NCI-H345 treated with DMSO at 0.1 percent for 48 hours (cell line): ENCODE results near the gene IL20RA.
"Not testable (repeated sequence)": the region's sequence is repeated elsewhere in the genome, so short reads cannot be mapped to it uniquely, and the experiment has no call there.

Source experiments
- DNase-seq: peaks from one replicate; lab custom pipeline; 2025; ENCODE audit not compliant: unreplicated experiment; lab: John Stamatoyannopoulos, UW

Gene IL20RA

DNA sequence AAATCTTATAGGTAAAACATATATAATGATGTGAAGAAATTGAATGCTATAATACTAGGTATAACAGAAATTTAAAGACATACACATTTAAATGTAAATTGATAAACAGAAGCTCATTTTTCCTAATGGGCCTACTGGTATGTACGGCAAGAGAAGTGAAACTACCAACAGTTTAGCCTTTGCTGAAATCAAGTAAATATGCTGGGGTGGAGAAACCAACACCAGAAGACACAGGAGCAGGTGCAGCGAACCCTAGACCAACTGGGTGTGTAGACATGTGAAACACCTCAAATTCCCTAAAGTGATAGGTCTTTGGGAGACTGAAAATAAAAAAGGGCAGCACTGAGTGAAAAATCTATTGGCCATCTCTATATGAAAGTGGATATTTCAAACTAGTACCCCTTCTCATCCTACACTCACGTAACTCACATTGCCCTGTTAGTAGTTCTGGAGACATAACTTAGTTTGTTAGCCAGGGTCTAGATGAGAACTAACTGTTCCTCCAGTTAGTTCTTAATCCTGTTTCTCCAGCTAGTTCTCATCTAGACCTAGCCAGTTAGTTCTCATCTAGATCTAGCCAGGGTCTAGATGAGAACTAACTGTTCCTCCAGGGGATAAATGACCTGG lies 69.6 kb downstream of the IL20RA start:
- DNase-seq, result no peak

DNA sequence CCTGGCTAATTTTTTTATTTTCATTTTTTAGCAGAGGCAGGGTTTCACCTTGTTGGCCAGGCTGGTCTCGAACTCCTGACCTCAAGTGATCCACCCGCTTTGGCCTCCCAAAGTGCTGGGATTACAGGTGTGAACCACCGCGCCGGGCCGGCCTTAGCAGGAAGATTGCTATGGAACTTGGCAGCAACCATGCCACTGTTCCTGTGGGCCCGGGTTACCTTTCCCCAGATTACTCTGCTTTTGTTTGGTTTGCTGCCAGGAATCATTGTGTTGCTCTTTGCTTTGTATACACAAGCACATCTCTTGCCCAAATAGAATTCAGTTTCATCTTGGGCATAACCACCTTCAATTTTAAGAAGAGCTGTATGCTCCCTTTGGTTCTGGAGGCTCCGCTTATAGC lies 71.0 kb downstream of the IL20RA start:
- DNase-seq, result not testable (repeated sequence)

DNA sequence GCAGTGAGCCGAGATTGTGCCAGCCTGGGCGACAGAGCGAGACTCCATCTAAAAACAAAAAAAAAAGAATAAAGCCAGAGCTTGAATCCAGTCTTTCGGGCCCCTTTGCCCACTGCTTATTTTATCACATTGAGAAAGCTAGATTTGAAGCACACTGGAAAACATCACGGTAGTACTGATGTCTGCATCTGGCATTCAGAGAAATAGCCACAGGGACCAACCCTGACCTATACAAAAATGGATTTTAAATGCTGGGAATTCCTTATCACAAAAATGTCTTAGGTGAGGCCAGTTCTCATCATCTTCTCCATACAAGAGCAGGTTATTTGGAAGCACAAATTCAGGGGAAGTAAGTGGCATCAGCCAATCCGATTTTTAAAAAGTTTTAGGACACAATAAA lies 73.2 kb downstream of the IL20RA start:
- no peak for DNase-seq

DNA sequence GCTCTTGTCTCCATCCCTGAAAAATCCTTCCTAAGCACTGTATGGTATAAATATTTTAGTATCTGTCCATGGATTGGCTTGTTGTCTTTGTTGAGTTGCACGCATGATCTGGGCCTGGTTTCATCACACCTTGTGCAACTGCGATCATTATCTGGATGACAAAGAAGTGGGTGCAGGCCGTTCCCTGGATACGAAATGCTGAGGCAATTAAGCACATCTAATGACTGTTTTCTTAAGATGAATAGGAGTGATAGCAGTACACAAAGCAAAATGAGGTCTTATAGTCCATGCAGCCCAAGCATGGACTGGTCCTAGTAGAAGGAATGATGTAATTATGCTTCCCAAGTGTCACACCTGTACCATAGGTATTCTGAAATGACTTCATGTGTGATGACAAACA lies 74.8 kb downstream of the IL20RA start:
- DNase-seq, result no peak

DNA sequence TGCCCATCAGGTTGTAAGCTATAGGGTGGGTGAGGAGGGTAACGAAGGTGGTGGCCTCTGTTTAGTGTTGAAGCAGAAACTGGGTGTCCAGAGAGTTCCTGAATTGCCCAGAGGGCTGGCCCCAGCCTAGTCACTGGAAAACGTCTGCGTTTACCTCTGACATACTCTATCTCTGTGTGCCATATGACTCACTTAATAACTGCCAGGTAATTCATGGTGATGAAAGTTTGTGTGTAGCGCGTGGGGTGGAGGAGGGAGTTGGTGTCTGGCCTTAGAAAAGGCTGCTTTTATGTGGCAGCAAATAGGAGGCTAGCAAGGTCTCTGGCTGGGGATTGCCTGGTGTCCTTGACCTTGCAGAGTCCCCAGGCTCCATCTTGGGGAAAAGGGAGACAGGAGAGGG lies 75.3 kb downstream of the IL20RA start:
- DNase-seq, result no peak

DNA sequence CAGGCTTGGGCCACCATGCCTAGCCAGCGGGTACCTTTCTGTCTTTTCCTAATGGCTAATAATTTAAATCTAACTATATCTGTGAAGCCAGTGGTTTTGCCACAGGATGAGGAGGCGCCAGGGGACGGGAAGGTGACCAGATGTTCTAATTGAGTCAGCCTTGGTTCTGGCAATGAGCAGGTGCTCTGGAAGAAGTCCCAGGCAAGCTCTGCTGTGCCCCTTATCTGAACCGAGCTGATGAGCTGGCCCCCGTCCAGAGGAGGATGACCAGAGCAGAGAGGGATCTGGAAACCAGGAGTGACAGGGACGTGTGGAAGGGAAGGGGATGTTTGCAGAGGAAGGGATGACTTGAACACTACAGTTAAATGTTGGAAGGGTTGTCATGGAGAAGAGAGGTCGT lies 75.9 kb downstream of the IL20RA start:
- DNase-seq, result no peak

DNA sequence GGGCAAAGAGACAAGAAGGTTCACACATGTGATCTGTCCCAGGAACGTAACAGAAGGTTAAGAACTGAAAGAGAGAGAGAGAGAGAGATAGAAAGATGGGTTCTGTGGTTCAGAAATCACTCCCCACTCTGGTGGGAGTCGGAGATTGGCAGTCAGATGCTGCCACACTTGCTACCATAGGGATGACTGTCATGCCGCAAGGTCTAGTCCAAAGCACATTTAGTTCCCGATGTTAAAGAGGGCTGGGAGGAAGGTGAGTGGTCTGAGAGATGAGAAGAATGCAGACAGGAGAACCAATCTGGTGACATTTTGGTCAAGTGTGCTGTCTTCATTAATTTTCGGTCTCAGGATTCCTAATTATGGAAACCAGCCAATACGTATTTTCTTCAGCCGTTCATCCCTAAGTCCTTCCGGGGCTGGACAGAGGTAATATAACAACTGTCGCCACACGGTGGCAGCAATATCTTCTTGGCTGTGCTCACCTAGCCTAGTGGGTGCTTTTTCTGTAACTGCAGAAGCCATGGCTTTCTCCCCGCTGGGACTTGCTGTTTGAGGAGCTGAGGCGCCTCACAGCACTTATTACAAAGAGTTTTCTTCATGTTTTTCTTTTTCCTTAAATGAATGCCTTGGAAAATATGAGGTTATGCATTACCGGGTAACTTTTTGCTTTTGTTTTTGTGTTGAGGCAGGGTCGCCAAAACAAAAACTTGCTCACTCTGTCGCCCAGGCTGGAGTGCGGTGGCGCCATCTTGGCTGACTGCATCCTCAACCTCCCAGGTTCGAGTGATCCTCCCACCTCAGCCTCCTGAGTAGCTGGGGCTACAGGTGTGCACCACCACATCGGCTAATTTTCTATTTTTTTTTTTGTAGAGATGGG lies 76.7 kb downstream of the IL20RA start:
- DNase-seq, result peak; percentile 56

DNA sequence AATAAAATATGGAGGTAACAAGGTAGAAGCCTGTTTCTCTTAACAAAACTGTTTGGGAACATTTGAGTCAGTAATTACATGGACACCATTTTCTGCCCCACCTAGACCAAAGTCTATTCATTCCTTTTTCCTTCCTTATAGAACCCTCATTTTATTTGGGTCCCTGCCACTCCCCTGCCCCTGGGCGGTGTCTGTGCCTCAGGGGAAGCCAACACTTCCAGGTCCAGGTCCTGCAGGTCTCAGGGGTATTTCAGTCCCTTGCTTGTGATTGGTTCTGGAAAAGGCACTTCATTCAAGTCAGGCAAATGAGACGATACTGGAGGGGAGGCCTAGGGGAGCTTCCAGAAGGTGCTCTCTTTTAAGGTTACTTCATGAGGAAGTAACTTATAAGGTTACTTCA lies 80.4 kb downstream of the IL20RA start:
- DNase-seq, result no peak

DNA sequence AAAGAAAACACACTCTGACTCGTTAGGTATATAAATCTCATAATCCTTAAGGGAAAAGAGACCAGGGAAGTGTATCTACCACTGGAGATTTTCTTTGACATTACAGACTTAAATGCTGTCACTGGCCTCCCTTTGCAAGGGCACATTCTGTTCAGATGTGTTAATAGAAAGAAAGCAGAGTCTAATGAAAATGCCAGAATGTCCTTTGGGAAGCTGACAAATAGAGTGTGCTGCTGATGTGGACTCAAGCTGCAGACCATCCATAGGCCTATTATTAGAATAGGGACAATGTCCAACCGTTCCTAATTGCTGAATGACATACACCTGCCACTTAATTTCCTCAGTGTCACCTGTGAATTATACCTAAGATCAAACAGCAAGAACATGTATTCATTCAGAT lies 81.5 kb downstream of the IL20RA start:
- no peak for DNase-seq

DNA sequence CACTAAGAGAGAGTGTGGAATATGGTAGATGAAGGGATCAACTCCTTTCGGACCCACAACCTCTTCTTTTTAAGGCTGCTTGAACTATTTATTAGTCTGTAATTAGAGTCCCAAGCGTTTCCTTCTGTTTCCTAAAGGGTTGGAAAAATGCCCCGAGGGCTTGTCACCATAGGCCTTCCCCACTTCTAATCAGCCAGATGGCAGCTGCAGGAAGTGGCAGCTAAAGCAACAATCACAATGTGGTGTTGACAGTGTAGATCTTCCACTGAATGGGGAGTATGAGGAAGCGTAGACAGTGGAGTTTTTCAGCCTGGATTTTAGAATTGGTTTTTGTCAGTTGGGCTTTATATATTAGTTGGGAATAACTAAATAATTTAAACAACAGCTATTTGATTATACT lies 82.1 kb downstream of the IL20RA start:
- peak; percentile 90 for DNase-seq

DNA sequence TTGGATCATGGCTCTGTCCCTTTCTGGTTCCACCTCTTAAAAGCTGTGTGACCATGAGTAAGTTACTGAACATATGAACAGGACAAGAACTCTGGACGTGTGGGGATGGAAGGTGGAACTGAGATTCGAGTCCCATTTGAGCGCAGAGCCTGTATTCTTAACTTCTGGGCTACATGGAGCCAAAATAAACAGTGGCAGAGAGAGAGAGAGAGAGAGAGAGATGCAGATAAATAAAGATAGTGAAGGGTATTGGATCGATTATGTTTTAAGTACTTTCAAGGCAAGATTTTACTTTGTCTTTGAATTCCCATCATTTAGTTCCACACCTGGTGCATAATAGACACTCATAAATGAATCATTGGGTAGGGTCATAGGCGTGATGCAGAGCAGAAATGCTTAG lies 82.9 kb downstream of the IL20RA start:
- peak; percentile 49 for DNase-seq

DNA sequence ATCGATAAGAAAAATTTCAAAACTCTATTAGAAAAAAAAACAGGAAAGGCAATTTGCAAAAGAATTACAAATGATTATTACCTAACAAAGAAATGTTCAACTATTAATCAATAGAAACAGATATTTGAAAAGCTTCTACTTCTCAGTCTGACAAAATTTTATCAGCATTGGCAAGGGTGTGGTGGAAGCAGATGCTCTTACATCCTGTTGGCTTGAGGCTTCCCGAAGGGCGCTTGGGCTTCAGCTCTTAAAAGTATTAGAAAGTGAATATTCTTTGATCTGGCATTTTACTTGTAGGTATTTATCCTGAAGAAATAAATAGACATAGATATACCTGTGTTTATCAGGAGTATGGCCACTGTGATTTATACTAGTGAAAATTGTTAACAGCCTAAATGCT lies 84.0 kb downstream of the IL20RA start:
- no peak for DNase-seq

DNA sequence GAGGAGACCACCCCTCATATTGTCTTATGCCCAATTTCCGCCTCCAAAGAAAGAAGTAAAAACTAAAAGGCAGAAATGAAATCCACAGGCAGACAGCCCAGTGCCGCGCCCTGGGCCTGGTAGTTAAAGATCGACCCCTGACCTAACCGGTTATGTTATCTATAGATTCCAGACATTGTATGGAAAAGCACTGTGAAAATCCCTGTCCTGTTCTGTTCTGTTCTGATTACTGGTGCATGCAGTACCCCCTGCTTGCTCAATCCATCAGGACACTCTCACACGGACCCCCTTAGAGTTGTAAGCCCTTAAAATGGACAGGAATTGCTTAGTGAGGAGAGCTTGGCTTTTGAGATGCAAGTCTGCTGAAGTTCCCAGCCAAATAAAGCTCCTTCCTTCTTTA lies 84.8 kb downstream of the IL20RA start:
- DNase-seq, result not testable (repeated sequence)

DNA sequence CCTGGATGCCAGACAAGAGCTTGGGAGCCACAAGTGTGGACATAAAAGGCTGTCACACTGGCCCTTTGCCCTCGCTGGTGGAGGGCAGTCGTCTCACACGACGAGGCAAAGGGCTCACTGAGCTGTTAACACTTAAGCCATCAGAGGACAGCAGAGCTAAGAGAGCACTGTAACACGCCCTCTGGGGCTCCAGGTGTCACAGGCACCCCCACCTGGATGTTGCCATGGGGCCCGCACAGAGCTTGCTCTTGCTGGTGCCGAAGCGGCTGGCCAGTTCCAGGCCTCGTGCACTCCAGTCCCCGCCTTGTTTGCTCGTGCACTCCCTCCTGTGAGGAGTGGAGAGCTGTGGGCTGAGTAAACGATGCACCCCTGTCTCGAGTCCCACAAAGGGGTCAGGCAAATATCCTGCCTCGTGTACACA lies 85.3 kb downstream of the IL20RA start:
- DNase-seq, result peak; percentile 69

DNA sequence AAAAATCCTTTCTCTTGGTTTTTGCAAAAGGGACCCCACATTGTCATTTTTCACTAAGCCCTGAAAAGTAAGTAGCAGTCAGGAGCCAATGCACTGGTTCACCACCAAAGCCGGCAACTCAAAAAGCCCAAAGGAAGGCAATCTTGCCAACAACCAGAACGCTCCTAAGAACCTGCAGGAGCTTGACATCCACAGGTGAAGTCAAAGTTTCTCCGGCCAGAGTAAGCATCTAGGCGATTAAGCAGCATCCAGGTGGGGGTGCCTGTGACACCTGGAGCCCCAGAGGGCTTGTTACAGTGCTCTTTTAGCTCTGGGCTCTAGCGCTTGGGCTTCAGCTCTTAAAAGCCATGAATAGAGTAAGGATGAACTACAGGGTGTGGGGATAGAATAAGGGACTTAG lies 86.6 kb downstream of the IL20RA start:
- DNase-seq, result no peak

DNA sequence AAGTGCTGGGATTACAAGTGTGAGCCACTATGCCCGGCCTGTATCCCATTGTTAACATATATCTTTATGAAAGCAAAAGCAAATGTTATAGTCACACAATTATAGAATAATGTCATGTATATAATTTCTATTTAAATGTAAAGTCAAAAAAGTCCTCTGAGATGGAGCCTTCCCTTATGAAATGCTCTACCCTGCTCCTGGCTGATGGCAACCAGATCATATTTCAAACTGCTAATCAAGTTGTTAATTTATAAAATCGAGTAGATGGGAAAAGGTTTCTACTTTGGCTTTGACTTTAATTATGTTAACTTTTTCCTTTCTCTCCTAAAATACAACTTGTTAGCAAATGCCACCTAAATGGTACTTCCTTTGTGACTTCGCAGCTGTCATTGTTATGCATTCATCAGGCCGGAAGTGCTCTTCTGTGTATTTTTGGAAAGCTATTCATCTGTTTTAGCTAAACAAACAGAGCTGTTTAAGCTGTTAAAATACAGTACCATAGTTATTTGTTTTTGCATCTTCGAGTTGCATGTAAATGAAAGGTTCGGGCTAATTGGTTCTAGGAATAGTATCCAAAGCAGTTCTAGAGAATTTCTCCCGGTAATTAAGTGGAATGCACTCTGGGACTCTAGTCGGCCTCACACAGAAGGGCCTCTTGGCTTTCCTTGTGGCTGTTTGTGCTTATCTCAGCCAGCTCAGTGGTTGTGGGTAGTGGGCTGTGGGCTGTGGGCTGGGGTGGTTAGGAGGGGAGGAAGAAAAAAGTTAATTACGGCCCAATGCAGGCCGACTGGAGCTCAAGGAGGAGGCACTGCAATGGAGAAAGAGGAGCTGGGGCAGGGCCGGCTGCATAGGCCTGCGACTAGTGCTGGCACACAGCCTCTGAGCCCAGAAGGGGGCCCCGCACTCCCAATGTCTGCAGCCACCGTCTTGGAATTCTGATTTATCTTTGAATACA lies 87.9 kb downstream of the IL20RA start:
- DNase-seq, result peak; percentile 83

DNA sequence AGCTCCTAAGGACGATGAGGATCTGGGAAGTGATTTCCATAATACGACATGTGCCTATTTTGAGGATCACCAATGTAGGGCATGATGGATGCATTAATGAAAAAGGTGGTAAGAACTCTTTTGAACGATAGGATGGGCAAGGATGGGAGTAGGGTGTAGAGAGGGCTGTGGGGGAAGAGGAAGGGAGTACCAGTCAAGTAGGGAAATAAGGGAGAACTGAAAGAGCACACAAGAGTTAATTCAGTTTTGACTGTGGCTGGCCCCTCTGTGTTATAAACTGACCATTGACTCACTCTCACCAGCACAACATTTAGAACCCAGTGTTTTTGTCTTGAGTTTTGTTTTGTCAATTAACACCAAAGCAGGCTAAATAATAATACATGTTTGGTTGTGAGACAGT lies 89.6 kb downstream of the IL20RA start:
- DNase-seq, result no peak

DNA sequence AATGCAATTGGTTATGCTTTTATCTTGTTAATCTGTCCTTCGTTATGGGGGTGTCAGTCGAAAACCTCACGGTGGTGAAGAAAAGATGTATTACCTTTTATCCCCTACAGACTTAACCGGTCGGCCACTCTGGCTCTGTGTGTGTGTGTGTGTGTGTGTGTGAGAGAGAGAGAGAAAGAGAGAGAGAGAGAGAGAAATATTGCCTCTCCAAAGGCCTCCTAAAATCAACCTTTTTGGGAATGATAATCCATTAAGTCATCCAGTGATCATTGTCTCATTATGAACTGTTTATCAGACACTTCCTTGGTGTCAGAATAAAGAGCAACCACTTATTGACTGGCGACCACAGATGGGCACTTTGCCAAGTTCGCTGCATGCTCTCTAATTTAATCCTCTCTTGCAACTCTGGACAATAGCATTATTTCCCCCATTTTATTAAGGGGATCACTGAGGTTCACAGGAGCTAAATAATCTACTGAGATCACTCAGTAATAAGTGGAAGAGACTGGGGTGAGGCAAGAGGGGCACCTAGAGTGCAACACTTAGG lies 92.0 kb downstream of the IL20RA start:
- peak; percentile 35 for DNase-seq

DNA sequence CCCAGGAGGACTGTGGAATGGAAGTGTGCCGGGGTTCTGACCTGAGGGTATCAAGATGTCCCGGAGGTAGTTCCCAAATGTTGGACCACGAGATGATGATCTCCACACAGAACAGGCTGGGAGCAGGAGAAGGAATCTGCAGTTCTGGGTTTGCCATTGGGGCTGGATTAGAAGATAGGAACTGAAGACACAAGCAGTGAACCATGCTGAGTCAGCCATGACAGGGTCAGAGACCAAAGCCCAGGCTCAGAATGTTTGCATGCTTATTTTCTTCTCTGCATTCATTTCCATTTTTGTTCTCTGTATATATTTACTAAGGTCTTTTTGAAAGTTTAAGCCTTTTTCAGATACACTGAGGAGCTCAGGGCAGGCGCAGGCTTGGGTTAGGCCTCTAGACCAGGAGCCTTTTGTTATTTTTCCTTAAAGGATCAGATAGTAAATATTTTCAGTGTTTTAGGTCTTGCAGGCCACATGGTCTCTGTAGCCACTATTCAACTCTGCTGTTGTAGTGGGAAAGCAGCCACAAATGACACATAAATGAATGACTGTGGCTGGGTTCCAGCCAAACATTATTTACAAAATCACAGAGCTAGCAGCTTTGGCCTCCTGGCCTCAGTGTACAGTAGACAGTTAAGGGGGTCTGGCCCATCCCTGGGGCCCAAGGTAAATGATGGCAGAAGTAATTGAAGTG lies 94.2 kb downstream of the IL20RA start:
- DNase-seq, result no peak
